Ovary (tissue), 3 donors: ENCODE measurements around the gene CAMTA2.

Experiments
- POLR2A ChIP-seq: fragments of 450-650 bp; IDR thresholded peaks from one replicate; pipeline ENCODE4 v1.6.1; 2017; ENCODE audit warnings: antibody characterized with exemption, mild to moderate bottlenecking, moderate library complexity
- TF ChIP-seq, protein P1 (sequence below), 3 donors: fragments of 450-650 bp in 2 of 3; fragments of 200-600 bp in 1 of 3; IDR thresholded peaks; one replicate each; pipeline versions ENCODE4 v1.5.1 to v1.8.0; 2016 to 2022; ENCODE audit warnings: antibody characterized with exemption in 3 of 3, mild to moderate bottlenecking in 1 of 3
- donor health status: DM: no; HTN: no; CAD: no.

- TF ChIP-seq, protein P1, sequence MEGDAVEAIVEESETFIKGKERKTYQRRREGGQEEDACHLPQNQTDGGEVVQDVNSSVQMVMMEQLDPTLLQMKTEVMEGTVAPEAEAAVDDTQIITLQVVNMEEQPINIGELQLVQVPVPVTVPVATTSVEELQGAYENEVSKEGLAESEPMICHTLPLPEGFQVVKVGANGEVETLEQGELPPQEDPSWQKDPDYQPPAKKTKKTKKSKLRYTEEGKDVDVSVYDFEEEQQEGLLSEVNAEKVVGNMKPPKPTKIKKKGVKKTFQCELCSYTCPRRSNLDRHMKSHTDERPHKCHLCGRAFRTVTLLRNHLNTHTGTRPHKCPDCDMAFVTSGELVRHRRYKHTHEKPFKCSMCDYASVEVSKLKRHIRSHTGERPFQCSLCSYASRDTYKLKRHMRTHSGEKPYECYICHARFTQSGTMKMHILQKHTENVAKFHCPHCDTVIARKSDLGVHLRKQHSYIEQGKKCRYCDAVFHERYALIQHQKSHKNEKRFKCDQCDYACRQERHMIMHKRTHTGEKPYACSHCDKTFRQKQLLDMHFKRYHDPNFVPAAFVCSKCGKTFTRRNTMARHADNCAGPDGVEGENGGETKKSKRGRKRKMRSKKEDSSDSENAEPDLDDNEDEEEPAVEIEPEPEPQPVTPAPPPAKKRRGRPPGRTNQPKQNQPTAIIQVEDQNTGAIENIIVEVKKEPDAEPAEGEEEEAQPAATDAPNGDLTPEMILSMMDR (IDR thresholded peaks at IDR 0.05): no peak
- TF ChIP-seq POLR2A: no peak
Measured at GRCh38 chr17:4972752-4973151, 14.7 kb downstream of the CAMTA2 start.
